ENCODE measurements around the gene SCLY. TPM values are rescaled to one million over a fixed set of nuclear protein-coding genes. Genes with fewer than 3 reads are reported as not detected.

Gene SCLY
- total and polyA plus RNA-seq, 7 donors: 4.6 to 10.1 (median 6.5) TPM

DNA sequence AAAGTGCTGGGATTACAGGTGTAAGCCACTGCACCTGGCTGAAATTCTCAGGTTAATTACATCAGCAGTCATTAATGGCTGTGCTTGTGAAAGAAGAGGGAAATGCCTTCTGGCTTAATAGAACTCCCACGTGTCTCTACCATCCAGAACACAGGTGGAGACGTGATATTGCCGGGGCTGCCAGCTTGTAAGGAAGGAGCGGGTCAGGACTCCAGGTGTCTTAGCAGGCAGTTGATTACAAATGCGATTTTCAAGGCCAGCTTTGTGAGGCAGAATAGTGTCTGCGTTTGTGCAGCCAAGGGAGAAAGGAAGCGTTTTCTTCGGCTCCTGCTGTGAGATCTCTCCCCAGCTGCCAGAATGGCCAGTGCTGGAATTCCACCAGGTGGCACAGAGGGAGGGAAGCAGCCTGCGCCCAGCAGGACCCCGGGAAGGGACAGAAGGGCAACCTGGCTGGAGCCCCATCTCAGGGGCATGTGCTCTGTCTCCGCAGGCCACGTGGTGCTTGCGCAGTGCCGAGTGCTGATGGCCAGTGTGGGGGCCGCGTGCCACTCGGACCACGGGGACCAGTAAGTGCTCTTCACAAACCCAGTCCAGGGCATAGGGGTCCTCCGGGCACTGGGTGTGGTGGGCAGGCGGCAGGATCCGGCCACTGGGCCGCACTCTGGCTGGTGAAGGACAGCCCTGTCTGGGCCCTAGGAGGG is 35.7 kb downstream of the SCLY start:
- no peak overlapping the region for H3K27ac ChIP-seq
- TF ChIP-seq, protein P1, sequence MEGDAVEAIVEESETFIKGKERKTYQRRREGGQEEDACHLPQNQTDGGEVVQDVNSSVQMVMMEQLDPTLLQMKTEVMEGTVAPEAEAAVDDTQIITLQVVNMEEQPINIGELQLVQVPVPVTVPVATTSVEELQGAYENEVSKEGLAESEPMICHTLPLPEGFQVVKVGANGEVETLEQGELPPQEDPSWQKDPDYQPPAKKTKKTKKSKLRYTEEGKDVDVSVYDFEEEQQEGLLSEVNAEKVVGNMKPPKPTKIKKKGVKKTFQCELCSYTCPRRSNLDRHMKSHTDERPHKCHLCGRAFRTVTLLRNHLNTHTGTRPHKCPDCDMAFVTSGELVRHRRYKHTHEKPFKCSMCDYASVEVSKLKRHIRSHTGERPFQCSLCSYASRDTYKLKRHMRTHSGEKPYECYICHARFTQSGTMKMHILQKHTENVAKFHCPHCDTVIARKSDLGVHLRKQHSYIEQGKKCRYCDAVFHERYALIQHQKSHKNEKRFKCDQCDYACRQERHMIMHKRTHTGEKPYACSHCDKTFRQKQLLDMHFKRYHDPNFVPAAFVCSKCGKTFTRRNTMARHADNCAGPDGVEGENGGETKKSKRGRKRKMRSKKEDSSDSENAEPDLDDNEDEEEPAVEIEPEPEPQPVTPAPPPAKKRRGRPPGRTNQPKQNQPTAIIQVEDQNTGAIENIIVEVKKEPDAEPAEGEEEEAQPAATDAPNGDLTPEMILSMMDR (IDR thresholded peaks at IDR 0.05): no peak
- WGBS, 3 donors: 66 to 74% (median 71%) methylated on average over 22 of the region's 22 CpGs
- ATAC-seq (no peak), DNase-seq (peak in 1 of 2 donors; percentile 42)
- intact Hi-C loops (cut with DNase I): no loop called here
- H3K9me3 ChIP-seq: no peaks in the 10 kb centered on the region
- H3K4me1 ChIP-seq: no peaks in the 10 kb centered on the region
- H3K4me3 ChIP-seq: no peak overlapping the region
- H3K36me3 ChIP-seq (ENCODE audit: insufficient read depth in 1 of 2, low read depth in 1 of 2): no peaks in the 10 kb centered on the region
- no peaks in the 10 kb centered on the region for H3K27me3 ChIP-seq (ENCODE audit: insufficient read depth in 3 of 3, low read length in 2 of 3)

DNA sequence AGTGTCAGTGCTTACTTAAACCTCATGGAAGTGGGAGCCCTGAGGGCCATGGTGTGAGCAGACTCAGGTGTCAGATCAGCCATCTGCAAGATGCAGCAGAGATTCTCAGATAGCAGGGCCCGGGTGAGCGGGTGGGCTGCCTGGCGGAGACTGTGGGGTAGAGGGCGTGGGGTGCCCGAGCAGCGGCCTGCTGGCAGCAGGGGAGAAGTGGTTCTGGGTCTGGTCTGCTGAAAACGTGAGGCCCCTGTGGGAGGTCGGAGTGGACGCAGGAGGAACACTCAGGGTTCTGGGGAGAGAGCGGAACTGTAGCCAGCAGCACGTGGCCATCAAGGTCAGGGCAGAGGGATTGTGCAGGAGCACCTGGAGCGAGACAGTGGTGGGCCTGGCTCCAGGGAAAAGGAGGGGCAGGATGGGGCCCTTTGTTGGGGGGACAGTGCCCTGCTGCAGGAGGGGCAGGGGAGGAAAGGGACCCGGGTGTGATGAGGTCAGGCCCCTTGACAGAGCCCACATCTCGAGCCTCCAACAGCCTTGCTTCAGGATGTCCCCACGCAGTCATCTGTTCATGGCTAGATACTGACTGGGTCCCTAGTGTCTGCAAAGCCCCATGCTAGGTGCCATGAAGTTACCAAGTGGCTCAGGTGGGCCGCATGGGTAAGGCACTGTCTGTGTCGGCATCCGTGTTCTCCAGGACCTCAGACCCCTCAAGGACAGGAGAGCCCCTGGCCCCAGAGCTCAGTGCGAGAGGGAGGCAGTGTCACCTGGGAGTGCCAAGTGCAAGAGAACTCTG is 36.6 kb downstream of the SCLY start:
- ATAC-seq (no peak), DNase-seq (peak in 1 of 2 donors; percentile 27)
- H3K4me1 ChIP-seq: no peaks in the 10 kb centered on the region
- intact Hi-C loops (cut with DNase I): no loop called here
- 87 to 90% (median 90%) methylated on average over 18 to 19 of the region's 19 CpGs for WGBS, 3 donors
- no peaks in the 10 kb centered on the region for H3K9me3 ChIP-seq
- TF ChIP-seq, protein P1 (IDR thresholded peaks at IDR 0.05): no peak
- H3K27ac ChIP-seq: no peak overlapping the region
- no peaks in the 10 kb centered on the region for H3K27me3 ChIP-seq (ENCODE audit: insufficient read depth in 3 of 3, low read length in 2 of 3)
- no peaks in the 10 kb centered on the region for H3K36me3 ChIP-seq (ENCODE audit: insufficient read depth in 1 of 2, low read depth in 1 of 2)
- no peak overlapping the region for H3K4me3 ChIP-seq

DNA sequence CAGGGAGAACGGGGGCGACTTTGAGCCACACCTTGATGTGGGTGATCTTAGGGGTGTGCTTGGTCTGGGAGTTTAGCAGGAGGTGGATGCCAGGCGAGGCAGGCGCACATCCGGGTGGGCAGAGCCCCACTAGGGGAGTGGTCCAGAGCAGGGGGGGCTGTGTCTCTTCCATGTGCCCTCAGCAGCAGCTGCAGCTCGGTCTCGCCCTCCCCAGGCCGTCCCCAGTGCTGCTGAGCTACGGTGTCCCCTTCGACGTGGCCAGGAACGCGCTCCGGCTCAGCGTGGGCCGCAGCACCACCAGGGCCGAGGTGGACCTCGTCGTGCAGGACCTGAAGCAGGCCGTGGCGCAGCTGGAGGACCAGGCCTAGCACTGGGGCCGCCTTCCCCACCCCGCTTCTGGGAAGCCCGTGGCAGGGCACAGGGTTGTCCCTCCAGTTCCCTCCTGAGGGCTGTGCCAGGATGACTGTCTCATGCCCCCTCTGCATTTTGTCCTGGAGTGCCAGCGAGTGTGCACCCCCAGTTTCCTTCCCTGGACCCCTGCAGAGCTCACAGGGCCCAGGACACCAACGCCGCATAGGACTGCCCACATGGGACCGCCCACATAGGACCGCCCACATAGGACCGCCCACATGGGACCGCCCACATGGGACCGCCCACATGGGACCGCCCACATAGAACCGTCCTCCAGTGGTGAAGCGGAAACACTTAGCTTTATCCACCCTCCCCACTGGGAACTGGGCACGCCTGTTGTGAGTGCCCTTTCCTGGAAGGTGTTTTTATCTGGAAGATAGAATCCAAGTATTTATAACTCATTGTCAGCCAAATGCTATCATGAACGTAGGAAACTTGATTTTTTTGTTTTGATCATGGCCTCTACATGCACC is 37.4 kb downstream of the SCLY start:
- no peak overlapping the region for H3K27ac ChIP-seq
- no peaks in the 10 kb centered on the region for H3K27me3 ChIP-seq (ENCODE audit: insufficient read depth in 3 of 3, low read length in 2 of 3)
- no peaks in the 10 kb centered on the region for H3K36me3 ChIP-seq (ENCODE audit: insufficient read depth in 1 of 2, low read depth in 1 of 2)
- no peaks in the 10 kb centered on the region for H3K4me1 ChIP-seq
- no peak overlapping the region for H3K4me3 ChIP-seq
- peak; percentile 66 to 89 (median 82) for ATAC-seq
- DNase-seq: peak; percentile 52 to 66
- WGBS, 3 donors: 79 to 84% (median 81%) methylated on average over 31 to 37 of the region's 37 CpGs
- intact Hi-C loops (cut with DNase I): no loop called here
- H3K9me3 ChIP-seq: no peaks in the 10 kb centered on the region
- TF ChIP-seq, protein P1 (IDR thresholded peaks at IDR 0.05): no peak

DNA sequence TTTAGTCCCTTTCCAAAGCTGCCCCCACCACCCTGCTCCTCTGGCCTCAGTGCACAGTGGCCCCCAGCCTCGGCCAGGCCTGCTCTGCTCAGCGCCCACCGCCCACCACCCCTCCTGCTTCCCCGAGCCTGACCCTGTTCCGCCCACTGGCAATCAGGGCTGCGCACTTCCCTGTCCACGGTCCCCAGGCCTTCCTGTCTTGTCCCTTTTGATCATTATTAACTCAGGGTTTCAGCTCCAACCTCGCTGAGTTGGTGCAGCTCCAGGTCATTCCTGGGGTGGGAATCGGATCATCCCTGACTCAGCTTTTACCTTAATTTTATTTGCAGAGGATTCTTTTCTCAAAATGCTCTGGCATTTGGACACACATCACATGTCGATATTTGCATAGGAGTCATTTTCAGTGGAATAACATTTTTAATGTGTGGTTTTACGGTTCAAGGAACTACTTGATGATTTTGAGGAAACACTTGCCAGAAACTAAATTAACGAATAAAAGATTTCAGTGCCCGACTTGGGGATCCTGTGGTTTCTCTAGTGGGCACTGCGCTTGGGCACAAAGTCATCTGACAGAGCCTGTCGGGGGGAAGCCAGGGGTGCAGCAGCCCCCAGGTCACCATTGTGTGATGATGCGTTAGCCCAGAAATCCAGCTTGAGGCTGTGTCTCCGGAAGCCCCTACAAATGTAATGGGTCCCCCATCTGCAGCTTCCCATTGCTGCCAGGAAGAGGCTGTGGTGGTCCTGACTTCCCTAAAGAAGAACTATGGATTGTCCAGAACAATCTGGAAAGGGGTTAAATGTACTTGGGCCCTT is 38.3 kb downstream of the SCLY start:
- no peaks in the 10 kb centered on the region for H3K27me3 ChIP-seq (ENCODE audit: insufficient read depth in 3 of 3, low read length in 2 of 3)
- TF ChIP-seq, protein P1 (IDR thresholded peaks at IDR 0.05): no peak
- intact Hi-C loops (cut with DNase I): no loop called here
- no peaks in the 10 kb centered on the region for H3K36me3 ChIP-seq (ENCODE audit: insufficient read depth in 1 of 2, low read depth in 1 of 2)
- H3K9me3 ChIP-seq: no peaks in the 10 kb centered on the region
- no peak overlapping the region for H3K27ac ChIP-seq
- ATAC-seq (no peak), DNase-seq (peak; percentile 14 to 30)
- WGBS, 3 donors: 79 to 82% (median 82%) methylated on average over 17 of the region's 17 CpGs
- H3K4me1 ChIP-seq: no peaks in the 10 kb centered on the region
- no peak overlapping the region for H3K4me3 ChIP-seq

Measured in psoas muscle (tissue), 8 donors.